Measurements from ENCODE around the gene ACR. TPM values are rescaled to one million over a fixed set of nuclear protein-coding genes. Genes with fewer than 3 reads are reported as not detected.
"Not testable (repeated sequence)": the region's sequence is repeated elsewhere in the genome, so short reads cannot be mapped to it uniquely, and the experiment has no call there.

ACR gene
- total and polyA plus RNA-seq, 2 of the 4 experiments (the other 2 are of a cell fraction) = not detected

GRCh38 chr22:50764288-50764687, 26.3 kb downstream of the ACR start:
- H3K27me3 ChIP-seq (ENCODE audit: control insufficient read depth, insufficient read depth, low read length); H3K4ac ChIP-seq (ENCODE audit: low read depth, low read length); H4K5ac ChIP-seq (ENCODE audit: low read depth, low read length); CTCF ChIA-PET; H3K4me3 ChIP-seq (ENCODE audit: insufficient read depth, low read depth, low read length); H3K9me3 ChIP-seq (ENCODE audit: control insufficient read depth, insufficient read depth, low read length); H3K23ac ChIP-seq (ENCODE audit: low read depth, low read length); H2BK120ac ChIP-seq (ENCODE audit: low read depth, low read length); BruUV-seq (replicated peaks); H2AK5ac ChIP-seq (ENCODE audit: low read depth, low read length); H3K9ac ChIP-seq (ENCODE audit: low read depth, low read length); in situ Hi-C loops (cut with MboI; ENCODE audit: low sequenced_read_pairs); H3K27ac ChIP-seq (ENCODE audit: insufficient read depth, low read length); POLR2A ChIA-PET (ENCODE audit: unreplicated experiment); H3K14ac ChIP-seq (replicated peaks; ENCODE audit: low read depth, low read length); H2AK9ac ChIP-seq (replicated peaks; ENCODE audit: low read depth, low read length, poor library complexity); H2AFZ ChIP-seq (replicated peaks; ENCODE audit: low read length, poor library complexity); H2BK5ac ChIP-seq (ENCODE audit: low read depth, low read length, poor library complexity, severe bottlenecking); H3K36me3 ChIP-seq (ENCODE audit: control insufficient read depth, insufficient read depth, low read length); H3K79me1 ChIP-seq (ENCODE audit: low read depth in 1 of 2, low read length in 2 of 2); intact Hi-C loops (cut with micrococcal nuclease); H3K9me1 ChIP-seq (ENCODE audit: insufficient read depth, low read length); H2BK15ac ChIP-seq (ENCODE audit: low read depth, low read length); H4K8ac ChIP-seq (ENCODE audit: low read depth in 2 of 2, low read length in 2 of 2); H2BK20ac ChIP-seq (ENCODE audit: low read depth, low read length); H4K91ac ChIP-seq (ENCODE audit: insufficient read depth, low read depth, low read length); dilution Hi-C loops (cut with HindIII; ENCODE audit: low sequenced_read_pairs, unreplicated experiment); H3K18ac ChIP-seq (ENCODE audit: low read depth, low read length); H4K20me1 ChIP-seq (ENCODE audit: insufficient read depth, low read length); H3K56ac ChIP-seq (ENCODE audit: extremely low read depth, insufficient read depth, low read length); H3K4me1 ChIP-seq (ENCODE audit: control insufficient read depth, insufficient read depth, low read length); H3K4me2 ChIP-seq (ENCODE audit: low read depth, low read length): not testable (repeated sequence)
- ATAC-seq (ENCODE audit: low read depth) (peak; percentile 75), DNase-seq (peak; percentile 15)
- WGBS, 2 experiments (ENCODE audit: extremely low coverage in 2 of 2, insufficient read length in 1 of 2) = no CpG with 5 or more reads among the region's 3 CpGs

All from IMR-90 (cell line).